Neural cell (in vitro differentiated cells): ENCODE data around the gene ZSCAN1. TPM values are rescaled to one million over a fixed set of nuclear protein-coding genes. Genes with fewer than 3 reads are reported as not detected.

ENCODE experiments used
- H2AFZ ChIP-seq: fragments of 200-600, 300-800 bp; sonication (generic), shearing (Covaris generic); 2 replicates; pipeline ENCODE4 v1.6.0; 2014; ENCODE audit warnings: low read depth, mild to moderate bottlenecking, antibody characterized with exemption, low read length, moderate library complexity
- H3F3A ChIP-seq: fragments of 200-600 bp; shearing (Covaris generic); 2 replicates; pipeline ENCODE4 v1.6.1; 2016; ENCODE audit warnings: mild to moderate bottlenecking, moderate library complexity, mixed read lengths, antibody characterized with exemption, low read length; ENCODE audit not compliant: insufficient read depth, poor library complexity, severe bottlenecking
- H3K27ac ChIP-seq: fragments of 200-600, 300-800 bp; sonication (generic), shearing (Covaris generic); 2 replicates; pipeline ENCODE4 v1.5.1; 2014; ENCODE audit warnings: mild to moderate bottlenecking, low read length, moderate library complexity
- H3K27me3 ChIP-seq: fragments of 300-800, 200-600 bp; sonication (generic), shearing (Covaris generic); 2 replicates; pipeline ENCODE4 v1.6.0; 2014; ENCODE audit warnings: mild to moderate bottlenecking, low read depth, low read length, moderate library complexity; ENCODE audit not compliant: insufficient read depth
- H3K36me3 ChIP-seq: fragments of 300-800, 200-600 bp; sonication (generic), shearing (Covaris generic); 2 replicates; pipeline ENCODE4 v1.5.1; 2014; ENCODE audit warnings: mild to moderate bottlenecking, antibody characterized with exemption, low read length, moderate library complexity; ENCODE audit not compliant: insufficient read depth
- H3K4me2 ChIP-seq: fragments of 300-800, 200-600 bp; sonication (generic), shearing (Covaris generic); 2 replicates; pipeline ENCODE4 v1.6.0; 2014; ENCODE audit warnings: mild to moderate bottlenecking, low read length
- H3K4me3 ChIP-seq: fragments of 300-800, 200-600 bp; sonication (generic), shearing (Covaris generic); 2 replicates; pipeline ENCODE4 v1.5.1; 2014; ENCODE audit warnings: mild to moderate bottlenecking, low read length, moderate library complexity
- H3K79me2 ChIP-seq: fragments of 200-600 bp; shearing (Covaris generic); replicated peaks from 2 replicates; pipeline ENCODE4 v1.6.0; 2014; ENCODE audit warnings: mild to moderate bottlenecking, low read length, moderate library complexity; ENCODE audit not compliant: insufficient read depth
- H3K9ac ChIP-seq: fragments of 300-800, 200-600 bp; sonication (generic), shearing (Covaris generic); 2 replicates; pipeline ENCODE4 v1.6.1; 2016; ENCODE audit warnings: mild to moderate bottlenecking, low read length, mixed read lengths
- H3K9me2 ChIP-seq: fragments of 200-600 bp; shearing (Covaris generic); 2 replicates; pipeline ENCODE4 v1.6.1; 2016; ENCODE audit warnings: mild to moderate bottlenecking, low read length, mixed read lengths; ENCODE audit not compliant: insufficient read depth
- H3K9me3 ChIP-seq: fragments of 200-600, 300-800 bp; sonication (generic), shearing (Covaris generic); 2 replicates; pipeline ENCODE4 v1.6.1; 2016; ENCODE audit warnings: mild to moderate bottlenecking, mixed run types, low read length, moderate library complexity, mixed read lengths
- H4K20me1 ChIP-seq: fragments of 200-600 bp; shearing (Covaris generic); 2 replicates; pipeline ENCODE4 v1.6.1; 2016; ENCODE audit warnings: mild to moderate bottlenecking, mixed run types; ENCODE audit not compliant: insufficient read depth
- EP300 ChIP-seq: fragments of 450-650 bp; conservative IDR thresholded peaks from 2 replicates; pipeline ENCODE4 v1.6.1; 2014; ENCODE audit warnings: antibody characterized with exemption, mild to moderate bottlenecking, moderate library complexity; ENCODE audit not compliant: poor library complexity, severe bottlenecking
- EZH2 ChIP-seq: fragments of 200-600, 300-800 bp; shearing (Covaris generic), sonication (generic); IDR thresholded peaks from 2 replicates; pipeline ENCODE4 v1.6.1; 2014; ENCODE audit warnings: antibody characterized with exemption, low read length, borderline replicate concordance, mild to moderate bottlenecking; ENCODE audit not compliant: insufficient read depth, poor library complexity, severe bottlenecking
- MXI1 ChIP-seq: fragments of 450-650 bp; conservative IDR thresholded peaks from 2 replicates; pipeline ENCODE4 v1.6.1; 2014; ENCODE audit warnings: antibody characterized with exemption, mild to moderate bottlenecking; ENCODE audit not compliant: poor library complexity, severe bottlenecking
- POLR2AphosphoS5 ChIP-seq: IDR thresholded peaks from 2 replicates; pipeline ENCODE4 v1.6.1; 2012
- RAD21 ChIP-seq: fragments of 450-650 bp; conservative IDR thresholded peaks from 2 replicates; pipeline ENCODE4 v1.6.1; 2014; ENCODE audit warnings: antibody characterized with exemption, mild to moderate bottlenecking, moderate library complexity
- SMC3 ChIP-seq: fragments of 450-650 bp; conservative IDR thresholded peaks from 2 replicates; pipeline ENCODE4 v1.6.1; 2014; ENCODE audit warnings: antibody characterized with exemption, mild to moderate bottlenecking, moderate library complexity; ENCODE audit not compliant: poor library complexity
- TAF1 ChIP-seq: IDR thresholded peaks from 2 replicates; pipeline ENCODE4 v1.6.1; 2012; ENCODE audit warnings: low read depth
- polyA plus RNA-seq: library from polyadenylated mRNA; depleted of rRNA; stranded (reverse); fragments of >200 nt; gene quantifications from 2 replicates; pipeline ENCODE4 v1.2.3, GENCODE V29; 2014
- TF ChIP-seq, protein P1 (sequence below): IDR thresholded peaks from 2 replicates; pipeline ENCODE4 v1.6.1; 2012; ENCODE audit warnings: borderline replicate concordance
- TF ChIP-seq, protein P2 (sequence below): fragments of 450-650 bp; IDR thresholded peaks from 2 replicates; pipeline ENCODE4 v1.5.1; 2014; ENCODE audit warnings: antibody characterized with exemption, mild to moderate bottlenecking, moderate library complexity; ENCODE audit not compliant: poor library complexity, severe bottlenecking

The ZSCAN1 gene
- polyA plus RNA-seq, 1 donor from 2014 or later: 6.3 TPM

DNA sequence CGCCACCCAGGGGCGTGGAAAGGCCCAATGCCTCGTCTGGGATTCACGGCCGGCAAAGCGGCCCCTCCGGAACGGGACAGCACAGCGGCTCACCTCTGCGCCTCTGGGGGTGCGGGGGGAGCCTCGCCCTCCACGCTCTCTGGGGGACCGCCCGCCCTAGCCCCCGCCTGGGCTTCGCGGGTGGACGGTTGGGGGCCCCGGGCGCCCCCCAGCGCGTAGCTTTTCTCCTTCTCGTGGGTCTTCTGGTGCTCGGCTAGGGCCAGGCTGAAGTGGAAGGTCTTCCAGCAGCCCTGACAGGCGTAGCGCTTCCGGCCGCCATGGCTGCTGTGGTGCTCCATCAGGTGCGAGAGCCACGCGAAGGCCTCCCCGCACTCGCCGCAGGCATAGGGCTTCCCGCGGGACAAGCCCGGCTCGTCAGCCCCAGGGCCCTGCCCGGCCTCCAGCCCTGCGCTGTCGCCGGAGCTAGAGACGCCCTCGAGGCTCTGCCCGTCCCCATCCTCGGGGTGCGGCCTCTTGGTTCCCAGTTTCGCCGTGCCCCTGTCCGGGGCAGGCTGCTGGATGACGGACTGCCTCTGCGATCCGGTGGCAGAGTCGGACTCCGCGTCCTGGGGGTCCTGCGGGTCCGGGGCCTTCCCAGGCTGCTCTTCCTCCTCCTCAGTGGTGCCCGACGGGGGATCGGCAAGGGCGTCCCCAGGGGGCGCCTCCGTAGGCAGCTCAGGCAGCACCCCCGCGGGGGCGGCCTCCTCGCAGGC, 50.9 kb downstream of the ZSCAN1 start:
- no peak overlapping the region for H2AFZ ChIP-seq
- H3K9me2 ChIP-seq: no peaks in the 10 kb centered on the region
- peaks cover 26% of the 10 kb centered on the region for H3K36me3 ChIP-seq
- no peaks in the 10 kb centered on the region for H4K20me1 ChIP-seq
- no peak overlapping the region for H3K4me3 ChIP-seq
- peaks cover 24% of the 10 kb centered on the region for H3K9me3 ChIP-seq
- H3K27me3 ChIP-seq: no peaks in the 10 kb centered on the region
- no peaks in the 10 kb centered on the region for H3K79me2 ChIP-seq
- H3K9ac ChIP-seq: no peak overlapping the region
- H3K4me2 ChIP-seq: no peak overlapping the region
- H3K27ac ChIP-seq: no peak overlapping the region
- H3F3A ChIP-seq: no peaks in the 10 kb centered on the region
- TF ChIP-seq EP300 (no peak), TAF1 (no peak), MXI1 (no peak), POLR2AphosphoS5 (no peak), RAD21 (no peak), SMC3 (no peak), EZH2 (no peak)
- TF ChIP-seq, protein P1, sequence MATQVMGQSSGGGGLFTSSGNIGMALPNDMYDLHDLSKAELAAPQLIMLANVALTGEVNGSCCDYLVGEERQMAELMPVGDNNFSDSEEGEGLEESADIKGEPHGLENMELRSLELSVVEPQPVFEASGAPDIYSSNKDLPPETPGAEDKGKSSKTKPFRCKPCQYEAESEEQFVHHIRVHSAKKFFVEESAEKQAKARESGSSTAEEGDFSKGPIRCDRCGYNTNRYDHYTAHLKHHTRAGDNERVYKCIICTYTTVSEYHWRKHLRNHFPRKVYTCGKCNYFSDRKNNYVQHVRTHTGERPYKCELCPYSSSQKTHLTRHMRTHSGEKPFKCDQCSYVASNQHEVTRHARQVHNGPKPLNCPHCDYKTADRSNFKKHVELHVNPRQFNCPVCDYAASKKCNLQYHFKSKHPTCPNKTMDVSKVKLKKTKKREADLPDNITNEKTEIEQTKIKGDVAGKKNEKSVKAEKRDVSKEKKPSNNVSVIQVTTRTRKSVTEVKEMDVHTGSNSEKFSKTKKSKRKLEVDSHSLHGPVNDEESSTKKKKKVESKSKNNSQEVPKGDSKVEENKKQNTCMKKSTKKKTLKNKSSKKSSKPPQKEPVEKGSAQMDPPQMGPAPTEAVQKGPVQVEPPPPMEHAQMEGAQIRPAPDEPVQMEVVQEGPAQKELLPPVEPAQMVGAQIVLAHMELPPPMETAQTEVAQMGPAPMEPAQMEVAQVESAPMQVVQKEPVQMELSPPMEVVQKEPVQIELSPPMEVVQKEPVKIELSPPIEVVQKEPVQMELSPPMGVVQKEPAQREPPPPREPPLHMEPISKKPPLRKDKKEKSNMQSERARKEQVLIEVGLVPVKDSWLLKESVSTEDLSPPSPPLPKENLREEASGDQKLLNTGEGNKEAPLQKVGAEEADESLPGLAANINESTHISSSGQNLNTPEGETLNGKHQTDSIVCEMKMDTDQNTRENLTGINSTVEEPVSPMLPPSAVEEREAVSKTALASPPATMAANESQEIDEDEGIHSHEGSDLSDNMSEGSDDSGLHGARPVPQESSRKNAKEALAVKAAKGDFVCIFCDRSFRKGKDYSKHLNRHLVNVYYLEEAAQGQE: no peak
- TF ChIP-seq, protein P2, sequence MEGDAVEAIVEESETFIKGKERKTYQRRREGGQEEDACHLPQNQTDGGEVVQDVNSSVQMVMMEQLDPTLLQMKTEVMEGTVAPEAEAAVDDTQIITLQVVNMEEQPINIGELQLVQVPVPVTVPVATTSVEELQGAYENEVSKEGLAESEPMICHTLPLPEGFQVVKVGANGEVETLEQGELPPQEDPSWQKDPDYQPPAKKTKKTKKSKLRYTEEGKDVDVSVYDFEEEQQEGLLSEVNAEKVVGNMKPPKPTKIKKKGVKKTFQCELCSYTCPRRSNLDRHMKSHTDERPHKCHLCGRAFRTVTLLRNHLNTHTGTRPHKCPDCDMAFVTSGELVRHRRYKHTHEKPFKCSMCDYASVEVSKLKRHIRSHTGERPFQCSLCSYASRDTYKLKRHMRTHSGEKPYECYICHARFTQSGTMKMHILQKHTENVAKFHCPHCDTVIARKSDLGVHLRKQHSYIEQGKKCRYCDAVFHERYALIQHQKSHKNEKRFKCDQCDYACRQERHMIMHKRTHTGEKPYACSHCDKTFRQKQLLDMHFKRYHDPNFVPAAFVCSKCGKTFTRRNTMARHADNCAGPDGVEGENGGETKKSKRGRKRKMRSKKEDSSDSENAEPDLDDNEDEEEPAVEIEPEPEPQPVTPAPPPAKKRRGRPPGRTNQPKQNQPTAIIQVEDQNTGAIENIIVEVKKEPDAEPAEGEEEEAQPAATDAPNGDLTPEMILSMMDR: no peak

DNA sequence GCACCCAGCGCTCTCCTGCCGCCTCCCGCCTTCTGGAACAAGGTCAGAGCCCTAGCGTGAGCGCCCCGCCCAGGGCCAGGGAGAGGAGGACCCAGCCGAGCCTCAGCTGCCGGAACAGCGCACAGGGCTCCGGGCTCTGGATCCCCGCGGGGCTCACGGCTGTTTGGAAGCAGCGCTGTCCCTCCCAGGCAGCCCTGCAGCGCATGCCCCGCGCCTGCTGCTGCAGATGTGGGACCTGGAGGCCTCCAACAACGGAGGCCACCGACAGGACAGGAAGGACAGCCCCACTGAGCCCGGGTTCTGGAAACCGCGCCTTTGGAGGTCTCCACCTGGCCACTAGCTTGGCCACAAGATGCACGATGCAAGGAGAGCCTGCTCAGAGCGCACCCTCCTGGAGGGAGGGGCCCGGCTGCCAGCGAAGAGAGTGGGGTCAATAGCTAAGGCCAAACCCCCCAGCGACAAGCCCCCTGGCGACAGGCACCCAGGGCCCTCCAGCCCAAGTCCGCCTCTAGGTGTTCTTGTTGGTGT, 51.6 kb downstream of the ZSCAN1 start:
- Histone ChIP-seq H3K9ac (no peak overlapping the region), H3K27ac (no peak overlapping the region), H3F3A (no peaks in the 10 kb centered on the region), H3K4me2 (no peak overlapping the region), H3K27me3 (no peaks in the 10 kb centered on the region), H4K20me1 (no peaks in the 10 kb centered on the region), H3K36me3 (peaks cover 26% of the 10 kb centered on the region), H3K9me2 (no peaks in the 10 kb centered on the region), H3K79me2 (no peaks in the 10 kb centered on the region), H3K4me3 (no peak overlapping the region), H3K9me3 (peaks cover 29% of the 10 kb centered on the region), H2AFZ (no peak overlapping the region)
- TF ChIP-seq, protein P2: no peak
- TF ChIP-seq EP300 (no peak), EZH2 (no peak), MXI1 (no peak), RAD21 (no peak), SMC3 (no peak), POLR2AphosphoS5 (no peak), TAF1 (no peak)
- TF ChIP-seq, protein P1: no peak
